ENCODE data around the gene KDM5B. TPM values are rescaled to one million over a fixed set of nuclear protein-coding genes. Genes with fewer than 3 reads are reported as not detected.
"Not testable (repeated sequence)": the region's sequence is repeated elsewhere in the genome, so short reads cannot be mapped to it uniquely, and the experiment has no call there.

Gene KDM5B
- total and polyA plus RNA-seq, 2 experiments from 2014 or later, result 175 to 202 TPM

DNA sequence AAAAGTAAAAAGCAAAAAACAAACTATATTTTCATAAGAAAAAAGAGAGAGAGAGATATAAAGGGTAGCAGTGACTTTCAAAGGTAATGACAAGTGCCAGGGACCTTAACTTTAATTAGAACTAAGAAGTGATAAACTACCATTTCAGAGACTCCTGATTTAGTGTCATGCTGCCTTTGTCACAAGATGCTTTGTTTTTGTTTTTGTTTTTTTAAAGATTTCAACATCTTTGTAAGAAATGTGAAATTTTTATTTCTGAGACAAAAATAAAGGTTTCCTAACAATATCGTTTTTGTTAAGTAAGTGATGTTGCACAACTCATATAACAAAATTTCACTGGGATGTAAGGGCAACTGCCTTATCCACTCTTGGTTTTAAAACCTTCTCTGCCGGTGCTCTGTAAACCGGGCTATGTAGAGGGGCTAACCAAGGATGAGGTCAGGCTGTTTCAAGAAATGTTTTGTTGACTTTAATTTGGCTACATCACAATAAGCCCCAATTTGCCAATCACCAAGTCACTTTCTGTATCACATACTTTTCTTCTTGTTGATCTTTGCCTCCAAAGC lies 62.8 kb downstream of the KDM5B start:
- Histone ChIP-seq H3F3A (replicated peaks; ENCODE audit: low read depth) (no peaks in the 10 kb centered on the region; the same call in 1 of the 2 replicates), H3K4me2 (no peak overlapping the region), H4K20me1 (replicated peaks; ENCODE audit: insufficient read depth) (peaks cover 23% of the 10 kb centered on the region), H3K4me1 (ENCODE audit: insufficient read depth) (no peaks in the 10 kb centered on the region), H3K27ac (ENCODE audit: low read depth) (no peak overlapping the region), H2AFZ (no peak overlapping the region), H3K9me2 (ENCODE audit: insufficient read depth) (no peaks in the 10 kb centered on the region), H3K27me3 (ENCODE audit: insufficient read depth) (no peaks in the 10 kb centered on the region), H3K79me2 (replicated peaks; ENCODE audit: insufficient read depth) (0 out of 2 replicates have a peak, but pooled peaks cover 10% of the 10 kb centered on the region), H3K4me3 (no peak overlapping the region), H3K36me3 (ENCODE audit: insufficient read depth) (peaks cover 90% of the 10 kb centered on the region)
- TF ChIP-seq EZH2 (IDR thresholded peaks at IDR 0.05; ENCODE audit: low read depth, unreplicated experiment), result no peak
- TF ChIP-seq, protein P1, sequence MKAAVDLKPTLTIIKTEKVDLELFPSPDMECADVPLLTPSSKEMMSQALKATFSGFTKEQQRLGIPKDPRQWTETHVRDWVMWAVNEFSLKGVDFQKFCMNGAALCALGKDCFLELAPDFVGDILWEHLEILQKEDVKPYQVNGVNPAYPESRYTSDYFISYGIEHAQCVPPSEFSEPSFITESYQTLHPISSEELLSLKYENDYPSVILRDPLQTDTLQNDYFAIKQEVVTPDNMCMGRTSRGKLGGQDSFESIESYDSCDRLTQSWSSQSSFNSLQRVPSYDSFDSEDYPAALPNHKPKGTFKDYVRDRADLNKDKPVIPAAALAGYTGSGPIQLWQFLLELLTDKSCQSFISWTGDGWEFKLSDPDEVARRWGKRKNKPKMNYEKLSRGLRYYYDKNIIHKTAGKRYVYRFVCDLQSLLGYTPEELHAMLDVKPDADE (IDR thresholded peaks at IDR 0.05), result no peak
- TF ChIP-seq NANOG (IDR thresholded peaks at IDR 0.05; ENCODE audit: borderline replicate concordance), result no peak
- no peak for TF ChIP-seq JUNB (IDR thresholded peaks at IDR 0.05; ENCODE audit: unreplicated experiment)
- no peak for TF ChIP-seq REST (IDR thresholded peaks at IDR 0.05; ENCODE audit: unreplicated experiment)
- Mint-ChIP-seq H3K4me3 (no peak overlapping the region), H3K27me3 (ENCODE audit: insufficient read depth, low read depth, poor library complexity) (peaks cover 6% of the 10 kb centered on the region), H3K9me3 (no peaks in the 10 kb centered on the region; the same call in 2 of the 3 replicates), H3K4me1 (no peaks in the 10 kb centered on the region), H3K36me3 (ENCODE audit: low read depth) (peaks cover 95% of the 10 kb centered on the region), H3K27ac (no peak overlapping the region)
- DNase-seq (ENCODE audit: low spot score) (no peak), ATAC-seq (no peak)

DNA sequence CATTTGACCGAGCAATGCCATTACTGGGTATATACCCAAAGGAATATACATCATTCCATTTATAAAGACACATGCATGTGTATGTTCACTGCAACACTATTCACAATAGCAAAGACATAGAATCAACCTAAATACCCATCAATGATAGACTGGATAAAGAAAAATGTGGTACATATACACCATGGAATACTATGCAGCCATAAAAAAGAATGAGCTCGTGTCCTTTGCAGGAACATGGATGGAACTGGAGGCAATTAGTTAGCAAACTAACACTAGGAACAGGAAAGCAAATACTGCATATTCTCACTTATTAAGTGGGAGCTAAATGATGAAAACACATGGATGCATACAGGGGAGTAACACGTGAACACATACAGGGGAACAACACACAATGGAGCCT lies 63.5 kb downstream of the KDM5B start:
- H3K4me3 Mint-ChIP-seq; H3K9me2 ChIP-seq (ENCODE audit: insufficient read depth); H3K4me1 ChIP-seq (ENCODE audit: insufficient read depth); DNase-seq (ENCODE audit: low spot score); ATAC-seq; H3K27ac ChIP-seq (ENCODE audit: low read depth); H3K27me3 ChIP-seq (ENCODE audit: insufficient read depth); H3K4me1 Mint-ChIP-seq; H3K4me2 ChIP-seq; H3F3A ChIP-seq (replicated peaks; ENCODE audit: low read depth); H3K27me3 Mint-ChIP-seq (ENCODE audit: insufficient read depth, low read depth, poor library complexity); H3K27ac Mint-ChIP-seq; H3K4me3 ChIP-seq; H2AFZ ChIP-seq; H3K9me3 Mint-ChIP-seq: not testable (repeated sequence)
- Histone ChIP-seq H4K20me1 (replicated peaks; ENCODE audit: insufficient read depth) (peaks cover 23% of the 10 kb centered on the region), H3K36me3 (ENCODE audit: insufficient read depth) (peaks cover 86% of the 10 kb centered on the region), H3K79me2 (replicated peaks; ENCODE audit: insufficient read depth) (0 out of 2 replicates have a peak, but pooled peaks cover 10% of the 10 kb centered on the region)
- H3K36me3 Mint-ChIP-seq (ENCODE audit: low read depth), result peaks cover 90% of the 10 kb centered on the region
